GM19099 (cell line): ENCODE data around the gene MEG3.

Experiments used
- POLR2A ChIP-seq: IDR thresholded peaks from 3 replicates; pipeline ENCODE4 v1.6.1; 2011; ENCODE audit warnings: low read depth; ENCODE audit not compliant: insufficient read length; ENCODE audit errors: extremely low read depth

MEG3 gene

GRCh38 chr14:100844421-100844820 is 18.5 kb downstream of the MEG3 start:
- no peak for TF ChIP-seq POLR2A

- TF ChIP-seq POLR2A, result no peak
Observed at GRCh38 chr14:100844846-100845245, 18.9 kb downstream of the MEG3 start.

GRCh38 chr14:100845341-100845740 is 19.4 kb downstream of the MEG3 start:
- TF ChIP-seq POLR2A, result no peak

GRCh38 chr14:100846309-100846859 is 20.5 kb downstream of the MEG3 start:
- no peak for TF ChIP-seq POLR2A

DNA sequence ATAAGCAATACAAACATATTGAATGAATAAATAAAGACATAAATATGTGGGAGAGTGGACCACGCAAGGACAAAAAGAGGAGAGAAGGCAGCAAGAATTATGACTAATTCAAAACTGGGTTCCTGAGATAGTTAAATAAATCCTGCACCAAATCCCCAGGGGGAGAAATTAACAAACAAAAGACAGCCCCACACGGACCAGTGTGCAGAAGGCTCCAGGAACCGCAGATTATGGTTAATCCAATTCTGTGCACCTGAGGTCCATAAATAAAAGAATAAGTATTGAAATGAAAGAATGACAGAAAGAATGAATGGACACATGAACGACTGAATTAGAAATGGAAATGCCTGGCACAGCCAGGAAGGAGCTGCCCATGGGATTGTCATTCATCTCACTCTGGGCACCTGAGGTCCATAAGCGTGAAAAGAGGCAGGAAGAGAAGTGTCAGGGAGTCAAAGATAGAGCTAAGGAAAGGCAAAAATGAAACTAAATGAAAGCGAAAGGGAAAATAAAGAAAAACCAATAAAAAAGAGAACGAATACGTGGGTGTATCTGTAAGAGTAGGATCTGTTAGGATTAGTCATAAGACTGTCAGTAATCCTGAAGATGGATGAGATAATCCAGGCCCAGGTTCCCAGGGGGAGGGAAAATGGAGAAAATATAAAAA is 23.3 kb downstream of the MEG3 start:
- no peak for TF ChIP-seq POLR2A

- TF ChIP-seq POLR2A, result no peak
Observed at GRCh38 chr14:100850841-100851585, 25.1 kb downstream of the MEG3 start.

DNA sequence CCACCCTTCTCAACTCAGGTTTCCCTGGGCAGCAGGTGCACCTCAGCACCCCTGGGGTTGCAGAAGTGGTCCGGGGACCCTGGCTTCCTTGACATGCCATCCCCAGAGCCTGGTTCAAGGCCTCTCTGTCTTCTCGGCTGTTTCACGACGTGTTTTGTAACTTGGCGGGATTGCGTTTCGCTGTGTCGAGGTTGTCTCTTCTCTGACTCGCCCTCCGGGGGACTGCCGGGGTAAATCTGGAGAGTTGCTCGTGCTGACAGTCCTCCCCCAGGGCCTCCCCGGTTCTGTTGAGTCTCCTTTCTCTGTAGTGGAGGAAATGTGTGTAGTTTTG is 25.6 kb downstream of the MEG3 start:
- TF ChIP-seq POLR2A, result no peak

DNA sequence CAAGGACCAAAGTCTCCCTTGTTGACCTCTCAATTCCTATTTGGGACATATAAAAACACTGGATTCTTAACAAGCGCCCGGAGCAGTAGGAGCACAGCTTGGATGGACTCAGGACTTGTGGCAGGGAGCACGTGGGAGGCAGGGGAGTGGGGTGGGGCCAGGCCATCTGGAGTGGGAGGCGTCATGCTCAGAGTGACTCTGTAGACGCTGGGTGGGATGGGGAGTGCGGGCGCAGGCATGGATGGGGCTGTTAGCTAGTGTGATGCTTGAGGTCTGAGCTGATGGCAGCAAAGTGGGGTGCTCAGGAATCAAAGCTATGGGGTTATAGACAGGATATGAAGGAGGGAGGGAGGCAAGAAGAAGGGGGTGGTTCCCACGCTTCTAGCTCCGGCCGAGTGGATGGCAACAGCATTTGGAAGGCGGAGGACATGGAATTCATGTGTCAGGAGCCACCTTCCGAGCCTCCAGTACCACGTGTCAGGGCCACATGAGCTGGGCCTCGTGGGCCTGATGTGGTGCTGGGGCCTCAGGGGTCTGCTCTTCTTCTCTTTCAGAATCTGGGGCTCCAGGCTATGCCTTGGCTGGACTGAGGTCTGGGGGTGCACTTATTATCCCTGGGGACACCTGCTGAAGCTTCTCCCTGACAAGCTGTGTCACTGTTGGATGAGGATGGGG is 26.2 kb downstream of the MEG3 start:
- no peak for TF ChIP-seq POLR2A

DNA sequence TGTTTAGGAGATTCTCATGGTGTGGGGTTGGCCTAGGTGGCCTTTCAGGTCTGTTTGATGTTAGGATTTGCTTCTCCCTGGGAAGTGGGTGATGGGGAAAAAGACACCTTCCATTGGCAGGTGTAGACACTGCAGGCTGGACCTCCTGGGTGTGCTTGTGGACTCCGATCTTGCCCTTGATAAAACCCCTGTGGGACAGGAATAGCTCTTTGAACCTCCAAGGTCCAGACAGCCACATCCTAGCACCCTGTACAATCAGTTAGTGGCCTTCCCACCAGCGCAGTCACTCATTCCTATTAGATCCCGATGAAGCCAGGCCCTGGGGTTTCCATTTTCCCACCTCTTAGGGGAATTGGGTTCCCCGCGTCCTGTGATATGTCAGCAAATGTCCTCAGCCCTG is 28.5 kb downstream of the MEG3 start:
- no peak for TF ChIP-seq POLR2A

- TF ChIP-seq POLR2A, result no peak
Observed at GRCh38 chr14:100855256-100855930, 29.5 kb downstream of the MEG3 start.

DNA sequence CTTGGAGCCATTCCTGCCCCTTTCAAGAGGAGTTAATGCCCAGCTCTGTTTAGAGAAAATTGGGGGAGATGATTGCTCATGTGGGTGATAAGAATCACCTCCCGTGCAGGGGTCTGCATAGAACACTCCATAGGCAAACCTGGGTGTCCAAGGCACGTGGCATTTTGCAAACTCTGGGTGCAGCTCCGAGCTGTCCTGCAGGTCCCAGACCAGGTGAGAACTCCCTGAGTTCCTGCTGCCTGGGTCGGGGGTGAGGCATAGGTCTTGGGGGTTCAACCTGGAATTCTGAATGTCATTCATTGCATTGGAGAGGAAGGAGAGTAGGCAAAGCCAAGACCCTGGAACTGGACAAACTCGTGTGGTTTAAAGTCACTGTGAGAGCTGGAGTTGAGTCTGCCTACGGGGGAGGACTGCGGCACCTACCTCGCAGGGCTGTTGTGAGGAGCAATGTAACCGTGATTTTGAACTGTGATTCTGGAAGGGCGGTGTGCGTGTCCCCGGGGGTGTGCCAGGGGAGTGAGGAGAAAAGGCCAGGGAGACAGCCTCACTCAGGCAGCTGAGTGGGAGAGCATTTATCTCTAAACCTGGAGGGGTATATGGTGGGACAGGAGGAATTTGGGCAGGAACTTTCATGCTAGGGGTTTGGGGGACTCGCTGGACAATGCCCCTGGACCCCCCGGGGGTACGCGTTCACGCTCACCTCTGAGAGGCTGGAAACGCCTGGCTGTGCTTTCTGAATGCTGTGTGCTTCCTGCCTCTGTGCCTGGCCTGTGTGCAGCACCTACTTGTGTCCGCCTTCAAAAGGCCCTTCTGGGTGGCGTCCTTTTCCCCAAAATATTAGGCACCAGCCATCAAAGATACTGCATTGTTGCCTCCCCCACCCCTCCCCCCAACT is 30.4 kb downstream of the MEG3 start:
- no peak for TF ChIP-seq POLR2A

DNA sequence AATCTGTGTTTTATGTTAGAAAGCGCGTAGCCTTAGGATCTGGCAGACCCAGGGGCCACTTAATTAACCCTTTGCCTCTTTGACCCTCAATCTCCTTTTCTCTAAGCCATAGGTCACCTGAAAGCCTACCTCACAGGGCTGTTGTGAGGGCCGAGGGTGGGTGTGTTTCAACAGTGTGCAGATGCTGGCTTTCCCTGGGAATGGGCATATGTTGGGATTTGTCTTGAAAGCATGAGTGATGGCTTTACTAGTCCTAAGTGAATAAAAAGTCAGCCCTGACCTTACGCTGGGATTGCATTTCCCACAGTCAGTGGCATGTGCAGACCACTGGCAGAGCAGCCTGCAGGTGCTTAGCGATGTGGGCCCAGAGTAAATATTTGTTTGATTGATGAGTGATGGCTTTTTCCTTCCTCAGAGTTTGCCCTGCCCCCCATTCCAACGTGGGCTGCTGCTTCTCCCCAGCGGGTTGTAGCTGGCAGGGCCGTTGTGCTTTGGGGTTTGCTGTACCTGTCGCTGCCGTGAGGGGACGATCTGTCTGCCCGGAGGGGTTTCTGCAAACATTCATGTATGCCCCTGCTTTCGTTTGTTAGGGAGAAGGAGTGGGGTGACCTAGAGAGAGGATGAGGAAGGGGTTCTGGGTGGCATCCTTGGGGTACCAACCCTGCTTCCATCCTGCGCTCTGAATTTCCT is 31.5 kb downstream of the MEG3 start:
- no peak for TF ChIP-seq POLR2A

- TF ChIP-seq POLR2A, result no peak
Observed at GRCh38 chr14:100857923-100858837, 32.3 kb downstream of the MEG3 start.
